H9 (cell line): Measurements from ENCODE around the gene FOXF2. TPM values are rescaled to one million over a fixed set of nuclear protein-coding genes. Genes with fewer than 3 reads are reported as not detected.

Source experiments
- DNase-seq: peaks from one replicate; pipeline ENCODE4 v3.0.0-alpha.2; 2017
- H2AFZ ChIP-seq: one replicate; pipeline ENCODE4 v1.6.1; 2013; ENCODE audit warnings: mild to moderate bottlenecking, low read length, control low read depth, moderate library complexity
- H2AK5ac ChIP-seq: 2 replicates; pipeline ENCODE4 v1.6.1; 2013; ENCODE audit warnings: low read length, control low read depth, mixed read lengths; ENCODE audit not compliant: insufficient read length
- H2BK120ac ChIP-seq: one replicate; pipeline ENCODE4 v1.6.1; 2013; ENCODE audit warnings: low read depth, mild to moderate bottlenecking, low read length, control low read depth, inconsistent platforms; ENCODE audit not compliant: poor library complexity, severe bottlenecking
- H2BK12ac ChIP-seq: 2 replicates; pipeline ENCODE4 v1.6.1; 2013; ENCODE audit warnings: low read length, control low read depth, mixed read lengths, low read depth; ENCODE audit not compliant: insufficient read length
- H2BK15ac ChIP-seq: 2 replicates; pipeline ENCODE4 v1.6.1; 2013; ENCODE audit warnings: low read depth, low read length, control low read depth
- H2BK20ac ChIP-seq: one replicate; pipeline ENCODE4 v1.6.1; 2013; ENCODE audit warnings: low read depth, mild to moderate bottlenecking, low read length, control low read depth, inconsistent platforms; ENCODE audit not compliant: poor library complexity, severe bottlenecking
- H2BK5ac ChIP-seq: 2 replicates; pipeline ENCODE4 v1.6.1; 2013; ENCODE audit warnings: low read length, control low read depth, mixed read lengths; ENCODE audit not compliant: insufficient read length
- H3K14ac ChIP-seq: 2 replicates; pipeline ENCODE4 v1.6.1; 2013; ENCODE audit warnings: low read length, control low read depth; ENCODE audit not compliant: insufficient read depth
- H3K18ac ChIP-seq: 2 replicates; pipeline ENCODE4 v1.6.1; 2013; ENCODE audit warnings: low read depth, mild to moderate bottlenecking, mixed read lengths, low read length, control low read depth; ENCODE audit not compliant: insufficient read length
- H3K23ac ChIP-seq: 2 replicates; pipeline ENCODE4 v1.6.1; 2013; ENCODE audit warnings: low read length, control low read depth, mixed read lengths, low read depth; ENCODE audit not compliant: insufficient read length
- H3K23me2 ChIP-seq: 2 replicates; pipeline ENCODE4 v1.6.1; 2013; ENCODE audit warnings: low read depth, mild to moderate bottlenecking, mixed read lengths, low read length, control low read depth; ENCODE audit not compliant: insufficient read length, poor library complexity, severe bottlenecking
- H3K27ac ChIP-seq: 2 replicates; pipeline ENCODE4 v1.5.1; 2013; ENCODE audit warnings: low read length, control low read depth, mixed read lengths, low read depth; ENCODE audit not compliant: insufficient read length
- H3K27me3 ChIP-seq: 2 replicates; pipeline ENCODE4 v1.6.1; 2013; ENCODE audit warnings: low read length, control low read depth, inconsistent platforms; ENCODE audit not compliant: insufficient read depth
- H3K4ac ChIP-seq: 2 replicates; pipeline ENCODE4 v1.6.1; 2013; ENCODE audit warnings: low read depth, mild to moderate bottlenecking, control low read depth, inconsistent platforms, low read length, moderate library complexity
- H3K4me1 ChIP-seq: 2 replicates; pipeline ENCODE4 v1.6.1; 2013; ENCODE audit warnings: low read length, control low read depth, inconsistent platforms; ENCODE audit not compliant: insufficient read depth
- H3K4me2 ChIP-seq: 2 replicates; pipeline ENCODE4 v1.6.1; 2013; ENCODE audit warnings: low read length, control low read depth, mixed read lengths; ENCODE audit not compliant: insufficient read length, insufficient read depth
- H3K56ac ChIP-seq: 2 replicates; pipeline ENCODE4 v1.6.1; 2013; ENCODE audit warnings: low read depth, mild to moderate bottlenecking, mixed read lengths, low read length, control low read depth; ENCODE audit not compliant: insufficient read length
- H3K79me1 ChIP-seq: 2 replicates; pipeline ENCODE4 v1.6.1; 2013; ENCODE audit warnings: low read depth, mild to moderate bottlenecking, moderate library complexity, low read length, control low read depth, inconsistent platforms; ENCODE audit not compliant: insufficient read depth, poor library complexity, severe bottlenecking
- H3K79me2 ChIP-seq: 2 replicates; pipeline ENCODE4 v1.6.1; 2013; ENCODE audit warnings: low read length, control low read depth, inconsistent platforms; ENCODE audit not compliant: insufficient read depth
- H3K9ac ChIP-seq: 2 replicates; pipeline ENCODE4 v1.6.1; 2013; ENCODE audit warnings: low read length, control low read depth, mixed read lengths; ENCODE audit not compliant: insufficient read length; ENCODE audit errors: extremely low read depth
- H3K9me3 ChIP-seq: one replicate; pipeline ENCODE4 v1.6.1; 2013; ENCODE audit warnings: low read depth, low read length, inconsistent platforms; ENCODE audit not compliant: control insufficient read depth
- H3T11ph ChIP-seq: one replicate; pipeline ENCODE4 v1.6.1; 2013; ENCODE audit warnings: mild to moderate bottlenecking, low read length, control low read depth, inconsistent platforms
- H4K20me1 ChIP-seq: one replicate; pipeline ENCODE4 v1.6.1; 2013; ENCODE audit not compliant: control insufficient read depth, insufficient read length, insufficient read depth
- H4K5ac ChIP-seq: 2 replicates; pipeline ENCODE4 v1.6.1; 2013; ENCODE audit warnings: low read depth, mild to moderate bottlenecking, mixed read lengths, low read length, control low read depth; ENCODE audit not compliant: insufficient read length
- H4K8ac ChIP-seq: replicated peaks from 2 replicates; pipeline ENCODE4 v1.6.1; 2013; ENCODE audit warnings: low read length, control low read depth, mixed read lengths, low read depth; ENCODE audit not compliant: insufficient read length
- H4K91ac ChIP-seq: 2 replicates; pipeline ENCODE4 v1.6.1; 2013; ENCODE audit warnings: low read depth, mild to moderate bottlenecking, moderate library complexity, mixed read lengths, low read length, control low read depth; ENCODE audit not compliant: insufficient read length
- H3K27ac Mint-ChIP-seq, 3 experiments: 2 replicates in 2 of 3; 3 replicates in 1 of 3; pipeline ENCODE4 v1.8.0; 2020 to 2021; ENCODE audit warnings: mixed read lengths in 3 of 3, mild to moderate bottlenecking in 1 of 3, moderate library complexity in 1 of 3
- H3K27me3 Mint-ChIP-seq: 2 replicates; pipeline ENCODE4 v1.8.0; 2021; ENCODE audit warnings: low read depth, mild to moderate bottlenecking, moderate library complexity, mixed read lengths
- H3K36me3 Mint-ChIP-seq, 3 experiments: 2 replicates in 2 of 3; 3 replicates in 1 of 3; pipeline ENCODE4 v1.8.0; 2020 to 2021; ENCODE audit warnings: low read depth in 3 of 3, mixed read lengths in 3 of 3; ENCODE audit not compliant: insufficient read depth in 1 of 3
- H3K4me1 Mint-ChIP-seq, 2 experiments: 2 replicates each; pipeline ENCODE4 v1.8.0; 2020; ENCODE audit warnings: mixed read lengths in 2 of 2
- H3K4me3 Mint-ChIP-seq, 2 experiments: 2 replicates in 1 of 2; 3 replicates in 1 of 2; pipeline ENCODE4 v1.8.0; 2020 to 2021; ENCODE audit warnings: mild to moderate bottlenecking in 2 of 2, mixed read lengths in 2 of 2, moderate library complexity in 1 of 2
- H3K9me3 Mint-ChIP-seq, 2 experiments: 2 replicates in 1 of 2; 3 replicates in 1 of 2; pipeline ENCODE4 v1.8.0; 2020; ENCODE audit warnings: mild to moderate bottlenecking in 2 of 2, mixed read lengths in 2 of 2, moderate library complexity in 1 of 2
- WGBS: extraction: QIAGEN DNeasy Blood & Tissue Kit; methylation state at CpG from one replicate; pipeline ENCODE4 v1.1.7; 2013; ENCODE audit warnings: missing lambda C conversion rate, low lambda C conversion rate, mixed read lengths; ENCODE audit not compliant: insufficient read length; ENCODE audit errors: extremely low coverage; 5-methylcytosine and 5-hydroxymethylcytosine counted together
- total RNA-seq: library from RNA; stranded (reverse); gene quantifications from 2 replicates; pipeline ENCODE4 v1.2.1, GENCODE V29; 2021
- TF ChIP-seq, protein P1 (sequence below): fragments of 200-600 bp; sonication (generic); conservative IDR thresholded peaks from 3 replicates; pipeline ENCODE4 v1.8.0; 2021; ENCODE audit warnings: antibody characterized with exemption, mild to moderate bottlenecking

Gene FOXF2
- total RNA-seq, 1 experiment from 2014 or later = not detected

DNA sequence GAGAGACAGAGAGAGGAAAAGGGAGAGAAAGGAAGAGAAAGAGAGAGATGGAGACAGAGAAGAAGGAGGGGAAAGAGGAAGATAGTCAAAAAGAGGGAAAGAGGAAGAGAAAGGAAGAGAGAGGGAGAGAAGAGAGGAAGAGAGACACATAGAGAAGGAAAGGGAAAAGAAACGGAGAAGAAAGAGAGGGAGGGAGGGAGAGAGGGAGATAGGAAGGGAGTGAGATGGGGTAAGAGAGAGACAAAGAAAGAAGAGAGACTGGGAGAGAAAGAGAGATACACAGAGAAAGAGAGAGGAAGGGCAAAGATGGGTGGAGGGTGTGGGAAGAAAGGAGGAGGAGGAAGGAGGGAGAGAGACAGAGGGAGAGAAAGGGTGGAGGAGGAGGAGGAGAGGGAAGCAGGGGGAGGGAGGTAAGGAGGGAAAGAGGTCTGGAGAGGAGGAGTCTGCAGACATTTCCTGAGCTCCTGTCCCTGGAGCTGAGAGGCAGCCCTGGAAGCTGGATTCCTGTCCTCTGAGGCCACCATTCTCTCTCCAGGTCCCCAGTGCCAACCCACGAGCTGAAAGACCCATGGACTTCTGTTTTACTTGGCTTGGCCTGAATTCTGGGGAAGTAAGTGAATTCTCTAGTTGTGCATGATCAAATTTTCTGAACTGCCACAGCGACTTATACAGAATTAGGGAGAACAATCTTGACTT, 9.9 kb downstream of the FOXF2 start:
- Mint-ChIP-seq H3K4me1 (peaks cover 3 to 11% of the 10 kb centered on the region in 2 experiments; a peak in 3 of 4 replicates), H3K27me3 (peaks cover 70% of the 10 kb centered on the region), H3K4me3 (no peak overlapping the region), H3K27ac (no peak overlapping the region), H3K36me3 (no peaks in the 10 kb centered on the region), H3K9me3 (peaks cover 0 to 12% of the 10 kb centered on the region in 2 experiments; a peak in 2 of 5 replicates)
- no peaks in the 10 kb centered on the region for H3K79me1 ChIP-seq
- peaks cover 40% of the 10 kb centered on the region for H3K27me3 ChIP-seq
- no peaks in the 10 kb centered on the region for H3K9me3 ChIP-seq
- no peak overlapping the region for H3T11ph ChIP-seq
- no peak overlapping the region for H3K18ac ChIP-seq
- H3K23ac ChIP-seq = no peak overlapping the region
- H2BK20ac ChIP-seq = no peak overlapping the region
- no peaks in the 10 kb centered on the region for H3K23me2 ChIP-seq
- H3K14ac ChIP-seq = no peak overlapping the region
- no peak overlapping the region for H3K4ac ChIP-seq
- no peak overlapping the region for H4K91ac ChIP-seq
- H4K8ac ChIP-seq = no peak overlapping the region
- DNase-seq = no peak
- no peak overlapping the region for H3K9ac ChIP-seq
- no peak overlapping the region for H4K5ac ChIP-seq
- H3K4me1 ChIP-seq = no peaks in the 10 kb centered on the region
- no peaks in the 10 kb centered on the region for H4K20me1 ChIP-seq
- TF ChIP-seq, protein P1, sequence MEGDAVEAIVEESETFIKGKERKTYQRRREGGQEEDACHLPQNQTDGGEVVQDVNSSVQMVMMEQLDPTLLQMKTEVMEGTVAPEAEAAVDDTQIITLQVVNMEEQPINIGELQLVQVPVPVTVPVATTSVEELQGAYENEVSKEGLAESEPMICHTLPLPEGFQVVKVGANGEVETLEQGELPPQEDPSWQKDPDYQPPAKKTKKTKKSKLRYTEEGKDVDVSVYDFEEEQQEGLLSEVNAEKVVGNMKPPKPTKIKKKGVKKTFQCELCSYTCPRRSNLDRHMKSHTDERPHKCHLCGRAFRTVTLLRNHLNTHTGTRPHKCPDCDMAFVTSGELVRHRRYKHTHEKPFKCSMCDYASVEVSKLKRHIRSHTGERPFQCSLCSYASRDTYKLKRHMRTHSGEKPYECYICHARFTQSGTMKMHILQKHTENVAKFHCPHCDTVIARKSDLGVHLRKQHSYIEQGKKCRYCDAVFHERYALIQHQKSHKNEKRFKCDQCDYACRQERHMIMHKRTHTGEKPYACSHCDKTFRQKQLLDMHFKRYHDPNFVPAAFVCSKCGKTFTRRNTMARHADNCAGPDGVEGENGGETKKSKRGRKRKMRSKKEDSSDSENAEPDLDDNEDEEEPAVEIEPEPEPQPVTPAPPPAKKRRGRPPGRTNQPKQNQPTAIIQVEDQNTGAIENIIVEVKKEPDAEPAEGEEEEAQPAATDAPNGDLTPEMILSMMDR = no peak
- no peak overlapping the region for H2AFZ ChIP-seq
- H2BK15ac ChIP-seq = no peak overlapping the region
- no peak overlapping the region for H3K27ac ChIP-seq
- no peak overlapping the region for H2BK5ac ChIP-seq
- H3K4me2 ChIP-seq = no peak overlapping the region
- H3K56ac ChIP-seq = no peak overlapping the region
- H2BK12ac ChIP-seq = no peak overlapping the region
- no peaks in the 10 kb centered on the region for H3K79me2 ChIP-seq
- H2AK5ac ChIP-seq = no peak overlapping the region
- no peak overlapping the region for H2BK120ac ChIP-seq
- WGBS = 80% methylated on average over 1 of the region's 3 CpGs
